Effector memory CD4-positive, alpha-beta T cell (primary cell): ENCODE measurements around the gene DEPDC7.
A peak's percentile ranks its signal among the peaks of the same experiment; 100 is the strongest.

Experiments
- DNase-seq, 3 donors: peaks; one replicate each; pipeline ENCODE4 v3.0.0-alpha.2; 2020
- H3K27ac ChIP-seq: 2 replicates; pipeline ENCODE4 v1.7.0; 2013; ENCODE audit warnings: mild to moderate bottlenecking, low read length, moderate library complexity; ENCODE audit not compliant: insufficient read depth, poor library complexity, severe bottlenecking
- H3K27me3 ChIP-seq: replicated peaks from 2 replicates; pipeline ENCODE4 v1.7.0; 2013; ENCODE audit warnings: mild to moderate bottlenecking, low read length; ENCODE audit not compliant: insufficient read depth, control insufficient read depth, poor library complexity, severe bottlenecking
- H3K36me3 ChIP-seq: 2 replicates; pipeline ENCODE4 v1.7.0; 2013; ENCODE audit warnings: mild to moderate bottlenecking, low read length, moderate library complexity; ENCODE audit not compliant: control insufficient read depth, insufficient read depth
- H3K4me1 ChIP-seq: 2 replicates; pipeline ENCODE4 v1.7.0; 2013; ENCODE audit warnings: low read length, mild to moderate bottlenecking; ENCODE audit not compliant: control insufficient read depth, insufficient read depth, poor library complexity, severe bottlenecking
- H3K4me3 ChIP-seq: 2 replicates; pipeline ENCODE4 v1.7.0; 2013; ENCODE audit warnings: low read length, low read depth, mild to moderate bottlenecking; ENCODE audit not compliant: insufficient read depth, poor library complexity, severe bottlenecking
- H3K9me3 ChIP-seq: 2 replicates; pipeline ENCODE4 v1.7.0; 2013; ENCODE audit warnings: mild to moderate bottlenecking, low read length, moderate library complexity; ENCODE audit not compliant: control insufficient read depth

The DEPDC7 gene

DNA sequence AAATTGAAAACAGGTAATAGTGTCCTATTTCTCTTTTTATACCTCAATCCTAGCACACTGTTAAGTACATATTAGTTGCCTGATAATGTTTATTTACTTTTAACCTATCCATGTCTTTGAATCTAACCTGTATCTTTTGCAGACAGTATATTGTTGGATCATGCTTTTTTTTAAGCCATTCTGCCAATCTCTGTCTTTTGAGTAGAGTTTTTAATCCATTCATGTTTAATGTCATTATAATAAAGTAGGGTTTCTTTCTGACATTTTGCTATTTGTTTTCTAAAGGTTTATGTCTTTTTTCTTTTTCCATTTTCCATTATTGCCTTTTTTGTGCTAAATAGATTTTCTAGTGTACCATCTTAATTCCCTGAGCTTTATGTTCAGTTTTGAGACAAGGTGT is 23.8 kb upstream of the DEPDC7 start:
- no peak overlapping the region for H3K27ac ChIP-seq
- no peak overlapping the region for H3K4me3 ChIP-seq
- DNase-seq: no peak
- H3K36me3 ChIP-seq: no peaks in the 10 kb centered on the region
- H3K27me3 ChIP-seq: no peaks in the 10 kb centered on the region
- no peaks in the 10 kb centered on the region for H3K9me3 ChIP-seq
- no peaks in the 10 kb centered on the region for H3K4me1 ChIP-seq

DNA sequence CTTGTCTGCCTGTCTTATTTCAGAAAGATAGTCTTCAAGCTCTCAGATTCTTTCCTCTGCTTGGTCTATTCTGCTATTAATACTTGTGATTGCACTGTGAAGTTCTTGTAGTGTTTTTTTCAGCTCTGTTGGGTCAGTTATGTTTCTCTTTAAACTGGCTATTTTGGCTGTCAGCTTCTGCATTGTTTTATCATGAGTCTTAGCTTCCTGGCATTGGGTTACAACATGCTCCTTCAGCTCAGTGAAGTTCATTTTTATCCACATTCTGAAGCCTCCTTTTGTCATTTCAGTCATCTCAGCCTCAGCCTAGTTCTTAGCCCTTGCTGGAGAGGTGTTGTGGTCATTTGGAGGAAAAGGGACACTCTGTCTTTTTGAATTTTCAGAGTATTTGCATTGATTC is 15.5 kb upstream of the DEPDC7 start:
- no peaks in the 10 kb centered on the region for H3K27me3 ChIP-seq
- peaks cover 2% of the 10 kb centered on the region for H3K4me1 ChIP-seq
- no peak overlapping the region for H3K27ac ChIP-seq
- H3K4me3 ChIP-seq: no peak overlapping the region
- DNase-seq: no peak
- H3K36me3 ChIP-seq: no peaks in the 10 kb centered on the region
- no peaks in the 10 kb centered on the region for H3K9me3 ChIP-seq

DNA sequence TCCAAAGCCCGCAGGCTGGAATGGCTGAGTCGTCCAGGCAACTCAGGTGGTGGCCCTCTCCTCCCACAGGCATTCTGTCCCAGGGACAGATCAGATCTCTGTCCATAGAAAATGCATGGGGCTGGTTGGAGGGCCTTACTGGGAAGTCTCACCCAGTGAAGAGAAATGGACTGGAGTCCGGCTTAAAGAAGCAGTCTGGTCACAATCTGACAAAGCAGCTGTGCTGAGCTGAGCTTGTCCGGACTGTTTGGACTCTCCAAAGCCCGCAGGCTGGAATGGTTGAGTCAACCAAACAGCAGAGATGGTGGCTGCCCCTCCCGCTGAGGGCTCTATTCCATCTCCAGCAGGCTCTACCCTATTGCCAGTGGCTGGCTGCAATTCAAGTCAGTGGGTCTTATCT is 14.4 kb upstream of the DEPDC7 start:
- Histone ChIP-seq H3K9me3 (no peaks in the 10 kb centered on the region), H3K27ac (no peak overlapping the region), H3K27me3 (no peaks in the 10 kb centered on the region), H3K4me1 (peaks cover 11% of the 10 kb centered on the region), H3K4me3 (no peak overlapping the region), H3K36me3 (no peaks in the 10 kb centered on the region)
- DNase-seq: no peak

DNA sequence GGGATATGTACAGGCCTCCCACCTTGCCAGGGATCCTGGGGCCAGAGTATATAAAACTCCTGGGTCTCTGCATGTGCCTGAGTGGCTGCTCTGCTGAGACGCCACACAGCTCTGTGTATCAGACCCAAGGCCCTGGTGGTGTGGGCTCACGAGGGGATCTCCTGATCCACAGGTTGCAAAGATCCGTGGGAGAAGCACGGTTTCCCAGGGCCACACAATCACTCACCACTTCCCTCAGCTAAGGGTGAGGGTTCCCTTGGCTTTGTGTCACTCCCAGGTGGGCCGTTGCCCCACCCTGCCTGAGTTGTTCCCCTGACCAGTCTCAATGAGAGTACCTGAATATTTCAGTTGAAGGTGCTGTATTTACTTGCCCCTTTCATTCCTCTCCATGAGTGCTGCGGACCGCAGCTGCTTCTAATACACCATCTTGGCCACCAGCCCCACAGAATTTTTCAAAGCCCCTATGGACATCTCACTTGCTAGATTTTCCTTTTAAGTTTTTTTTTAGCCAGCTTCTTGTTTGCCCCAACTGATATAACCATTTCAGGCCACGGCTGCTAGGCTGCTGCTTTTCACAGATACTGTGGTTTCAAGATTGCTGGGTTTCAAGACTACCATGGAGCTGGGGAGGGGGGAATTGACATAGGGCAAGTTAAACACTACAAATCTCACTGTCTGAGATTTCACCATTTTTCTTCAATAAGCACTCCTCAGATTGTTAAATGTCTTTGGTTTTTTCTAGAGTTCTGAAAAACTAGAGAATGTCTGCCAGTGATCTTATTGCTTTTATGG is 13.7 kb upstream of the DEPDC7 start:
- no peaks in the 10 kb centered on the region for H3K27me3 ChIP-seq
- no peaks in the 10 kb centered on the region for H3K36me3 ChIP-seq
- no peaks in the 10 kb centered on the region for H3K9me3 ChIP-seq
- H3K4me1 ChIP-seq: peaks cover 11% of the 10 kb centered on the region
- H3K4me3 ChIP-seq: no peak overlapping the region
- no peak for DNase-seq
- no peak overlapping the region for H3K27ac ChIP-seq

DNA sequence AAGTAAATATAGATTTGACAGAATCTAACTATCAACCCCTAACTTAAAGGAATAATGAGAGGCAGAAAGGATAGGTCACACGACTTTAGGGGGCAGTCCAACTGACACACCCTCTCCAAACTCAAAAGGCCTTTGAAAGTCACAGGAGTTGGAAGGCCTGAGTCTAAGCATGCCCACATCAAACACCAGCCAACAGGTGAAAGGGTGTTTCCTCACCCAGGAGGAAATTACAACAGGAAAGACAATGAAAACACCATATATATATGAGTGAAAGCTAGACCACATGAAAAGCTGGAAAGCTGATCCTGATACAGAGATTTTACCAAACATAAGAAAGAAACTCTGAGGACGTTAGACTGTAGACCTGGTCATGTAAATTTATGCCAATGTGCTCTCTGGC is 10.5 kb upstream of the DEPDC7 start:
- no peaks in the 10 kb centered on the region for H3K36me3 ChIP-seq
- H3K27ac ChIP-seq: no peak overlapping the region
- H3K4me3 ChIP-seq: no peak overlapping the region
- peaks cover 11% of the 10 kb centered on the region for H3K4me1 ChIP-seq
- no peaks in the 10 kb centered on the region for H3K27me3 ChIP-seq
- no peak for DNase-seq
- no peaks in the 10 kb centered on the region for H3K9me3 ChIP-seq

DNA sequence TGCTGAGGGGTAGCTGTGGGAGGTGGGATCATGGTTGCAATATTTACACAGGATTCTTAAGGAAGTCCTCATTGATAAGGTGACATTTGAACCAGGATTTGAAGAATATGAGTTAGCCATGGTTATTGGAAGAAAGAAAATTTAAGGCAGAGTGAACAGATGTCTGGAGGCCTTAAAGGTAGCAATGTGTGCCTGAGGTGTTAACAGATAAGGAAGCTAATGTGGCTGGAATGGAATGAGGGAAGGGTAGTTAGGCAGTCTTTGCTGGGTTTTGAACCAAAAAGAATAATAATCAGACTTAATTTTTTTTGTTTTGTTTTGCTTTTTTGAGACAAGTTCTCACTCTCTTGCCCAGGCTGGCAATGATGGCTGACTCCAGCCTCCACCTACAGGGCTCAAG is 9.7 kb upstream of the DEPDC7 start:
- Histone ChIP-seq H3K4me1 (peaks cover 11% of the 10 kb centered on the region), H3K27ac (no peak overlapping the region), H3K9me3 (no peaks in the 10 kb centered on the region), H3K4me3 (no peak overlapping the region), H3K36me3 (no peaks in the 10 kb centered on the region), H3K27me3 (no peaks in the 10 kb centered on the region)
- no peak for DNase-seq

DNA sequence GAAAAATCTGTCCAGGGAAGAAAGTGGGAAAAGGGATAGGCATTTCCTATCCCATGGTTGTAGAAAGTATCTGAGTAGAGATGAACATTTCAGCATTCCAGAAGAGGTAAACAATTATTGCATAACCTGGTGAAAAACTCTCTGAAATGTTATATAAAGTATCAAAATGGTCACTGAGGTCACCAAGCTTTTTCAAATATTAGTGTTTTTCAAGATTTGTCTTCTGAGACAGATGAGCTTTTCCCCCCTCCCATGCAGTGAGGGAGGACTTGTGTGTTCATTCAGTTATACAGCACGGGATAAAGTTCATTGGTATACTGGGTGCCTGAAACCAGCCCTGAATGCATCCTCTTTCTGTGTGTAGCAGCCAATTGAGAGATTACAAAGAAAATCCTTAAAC is 1.9 kb upstream of the DEPDC7 start:
- H3K4me1 ChIP-seq: peaks cover 7% of the 10 kb centered on the region
- no peak overlapping the region for H3K27ac ChIP-seq
- no peak for DNase-seq
- no peaks in the 10 kb centered on the region for H3K36me3 ChIP-seq
- no peaks in the 10 kb centered on the region for H3K9me3 ChIP-seq
- no peak overlapping the region for H3K4me3 ChIP-seq
- peaks cover 3% of the 10 kb centered on the region for H3K27me3 ChIP-seq

DNA sequence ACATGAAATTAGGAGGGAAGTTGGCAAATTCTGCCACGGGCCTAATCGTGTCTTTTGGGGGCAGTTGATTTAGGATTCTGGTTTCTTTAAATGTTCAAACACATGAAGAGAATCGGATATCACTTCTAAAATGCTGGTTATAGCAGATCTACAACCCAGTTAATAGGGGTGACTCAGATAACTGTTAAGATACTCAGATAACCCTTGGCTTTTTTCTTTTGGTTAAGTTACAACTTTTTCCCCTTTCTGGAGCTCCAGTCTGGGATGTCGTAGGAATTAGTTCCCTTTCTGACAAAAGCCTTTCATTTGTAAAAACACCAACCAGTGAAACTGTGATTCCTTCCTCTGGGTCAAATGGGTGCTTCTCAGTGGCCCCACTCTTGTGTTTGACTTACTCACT is 976 bp downstream of the DEPDC7 start:
- Histone ChIP-seq H3K36me3 (no peaks in the 10 kb centered on the region), H3K4me3 (peak overlapping the region; percentile 59), H3K9me3 (no peaks in the 10 kb centered on the region), H3K27me3 (peaks cover 7% of the 10 kb centered on the region), H3K27ac (no peak overlapping the region), H3K4me1 (peaks cover 7% of the 10 kb centered on the region)
- DNase-seq: no peak

DNA sequence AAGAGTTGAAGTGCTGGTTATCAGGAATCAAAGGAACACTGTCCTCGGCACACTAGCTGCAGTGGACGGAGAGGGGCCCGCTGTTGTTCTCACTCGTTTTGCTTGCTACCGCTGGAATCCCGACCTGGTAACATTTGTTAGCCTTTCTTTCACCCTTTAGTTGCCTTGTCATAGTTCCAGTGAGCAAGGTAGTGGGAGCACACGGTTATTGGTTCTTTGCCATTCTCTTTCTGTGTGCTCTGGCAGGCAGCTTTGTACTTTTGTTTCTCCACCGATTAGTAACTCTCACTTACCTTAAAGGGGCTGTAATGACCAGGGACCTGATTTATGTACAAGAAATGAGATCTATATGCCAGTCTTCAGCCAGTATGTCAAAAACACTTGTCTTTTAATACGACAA is 1.8 kb downstream of the DEPDC7 start:
- no peaks in the 10 kb centered on the region for H3K36me3 ChIP-seq

DNA sequence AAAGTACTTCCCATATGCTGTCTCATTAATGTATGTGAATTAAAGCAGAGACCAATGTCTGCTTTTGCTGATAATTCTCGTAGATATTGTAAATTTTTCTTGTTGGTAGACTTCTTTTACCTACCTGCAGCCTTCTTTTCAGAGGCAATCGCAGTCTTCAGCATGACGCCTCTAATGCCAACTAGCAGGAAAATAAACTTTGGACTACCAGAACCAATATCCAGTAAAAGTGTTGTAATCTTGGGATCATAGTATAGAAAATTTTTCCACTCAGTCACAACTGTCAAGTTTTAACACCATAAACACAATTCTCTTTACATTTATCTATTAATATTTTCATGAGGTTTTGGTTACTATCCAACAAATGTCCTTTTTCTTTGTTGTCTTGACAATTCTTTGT is 2.3 kb downstream of the DEPDC7 start:
- no peak overlapping the region for H3K27ac ChIP-seq
- peaks cover 7% of the 10 kb centered on the region for H3K27me3 ChIP-seq
- no peaks in the 10 kb centered on the region for H3K9me3 ChIP-seq
- DNase-seq: no peak
- no peaks in the 10 kb centered on the region for H3K36me3 ChIP-seq
- H3K4me3 ChIP-seq: no peak overlapping the region
- no peaks in the 10 kb centered on the region for H3K4me1 ChIP-seq

More for the DNA sequence above, 1.8 kb downstream of the DEPDC7 start:
- peaks cover 2% of the 10 kb centered on the region for H3K4me1 ChIP-seq
- DNase-seq: no peak
- H3K27ac ChIP-seq: no peak overlapping the region
- no peak overlapping the region for H3K4me3 ChIP-seq
- no peaks in the 10 kb centered on the region for H3K9me3 ChIP-seq
- H3K27me3 ChIP-seq: peaks cover 7% of the 10 kb centered on the region
